RPMI7951 (cell line): ENCODE measurements around the gene SMLR1. TPM values are rescaled to one million over a fixed set of nuclear protein-coding genes. Genes with fewer than 3 reads are reported as not detected.
A peak's percentile ranks its signal among the peaks of the same experiment; 100 is the strongest.

Experiments used
- DNase-seq: peaks from one replicate; pipeline ENCODE4 v3.0.0-alpha.2; 2012; ENCODE audit warnings: low read depth
- total RNA-seq: library from RNA; depleted of rRNA; stranded (reverse); fragments of >200 nt; shearing (Covaris generic); gene quantifications from 2 replicates; pipeline ENCODE4 v1.2.3, GENCODE V29; 2014

Gene SMLR1
- total RNA-seq, 1 experiment from 2014 or later: not detected

- no peak for DNase-seq
These were observed 2.1 kb upstream of the SMLR1 start for GRCh38 chr6:130824978-130825694.

- no peak for DNase-seq
These were observed 1.3 kb upstream of the SMLR1 start for GRCh38 chr6:130825772-130826441.

- DNase-seq: no peak
These were observed 562 bp upstream of the SMLR1 start for GRCh38 chr6:130826442-130827246.

GRCh38 chr6:130829333-130829910, 2.2 kb downstream of the SMLR1 start:
- DNase-seq: no peak

- no peak for DNase-seq
These were observed 4.4 kb downstream of the SMLR1 start for GRCh38 chr6:130831607-130832006.

- DNase-seq: no peak
These were observed 6.4 kb downstream of the SMLR1 start for GRCh38 chr6:130833569-130833968.

- DNase-seq: peak; percentile 16
These were observed 7.5 kb downstream of the SMLR1 start for GRCh38 chr6:130834482-130835251.

- DNase-seq: no peak
These were observed 8.9 kb downstream of the SMLR1 start for GRCh38 chr6:130836055-130836640.

GRCh38 chr6:130837067-130837466, 9.9 kb downstream of the SMLR1 start:
- DNase-seq: no peak

GRCh38 chr6:130838250-130838860, 11.1 kb downstream of the SMLR1 start:
- DNase-seq: no peak

- no peak for DNase-seq
These were observed 11.7 kb downstream of the SMLR1 start for GRCh38 chr6:130838951-130839350.

GRCh38 chr6:130839379-130839778, 12.2 kb downstream of the SMLR1 start:
- DNase-seq: no peak

GRCh38 chr6:130840050-130840449, 12.8 kb downstream of the SMLR1 start:
- no peak for DNase-seq

- peak; percentile 54 for DNase-seq
These were observed 14.0 kb downstream of the SMLR1 start for GRCh38 chr6:130841128-130841728.

GRCh38 chr6:130843575-130844320, 16.5 kb downstream of the SMLR1 start:
- peak; percentile 39 for DNase-seq

- DNase-seq: no peak
These were observed 19.3 kb downstream of the SMLR1 start for GRCh38 chr6:130846501-130846900.

GRCh38 chr6:130847001-130847910, 20.1 kb downstream of the SMLR1 start:
- no peak for DNase-seq

GRCh38 chr6:130848945-130849344, 21.7 kb downstream of the SMLR1 start:
- peak; percentile 28 for DNase-seq
